Kidney (tissue), 14 donors: ENCODE measurements around the gene PTEN. TPM values are rescaled to one million over a fixed set of nuclear protein-coding genes. Genes with fewer than 3 reads are reported as not detected.
A peak's percentile ranks its signal among the peaks of the same experiment; 100 is the strongest.

Experiments
- DNase-seq, 5 donors: peaks; one replicate each; pipeline ENCODE4 v3.0.0-alpha.2; 2013 to 2020
- FAIRE-seq: peaks from 2 replicates; lab custom pipeline; 2012; peaks lifted over from hg19 to GRCh38; lab: Jason Lieb, UNC
- H3K27ac ChIP-seq, 2 donors: one replicate each; pipeline ENCODE4 v1.7.0; 2013; ENCODE audit warnings: low read depth in 2 of 2, low read length in 2 of 2, inconsistent platforms in 1 of 2
- H3K27me3 ChIP-seq: one replicate; pipeline ENCODE4 v1.7.1; 2013; ENCODE audit warnings: low read length, inconsistent platforms; ENCODE audit not compliant: control insufficient read depth, insufficient read depth
- H3K36me3 ChIP-seq, 3 donors: one replicate each; pipeline versions ENCODE4 v1.7.0 to v1.7.1; 2013; ENCODE audit warnings: low read length in 3 of 3, control low read depth in 1 of 3, inconsistent platforms in 1 of 3; ENCODE audit not compliant: insufficient read depth in 3 of 3, control insufficient read depth in 2 of 3
- H3K4me1 ChIP-seq, 3 donors: one replicate each; pipeline versions ENCODE4 v1.7.0 to v1.7.1; 2013; ENCODE audit warnings: low read length in 3 of 3, inconsistent platforms in 1 of 3, low read depth in 1 of 3; ENCODE audit not compliant: control insufficient read depth in 2 of 3, insufficient read depth in 2 of 3
- H3K4me3 ChIP-seq, 3 donors: one replicate each; pipeline versions ENCODE4 v1.7.0 to v1.8.1; 2013; ENCODE audit warnings: low read length in 3 of 3, control low read depth in 1 of 3, inconsistent platforms in 1 of 3
- H3K9ac ChIP-seq, 3 donors: one replicate each; pipeline versions ENCODE4 v1.7.0 to v1.7.1; 2013; ENCODE audit warnings: low read length in 3 of 3, control low read depth in 1 of 3, inconsistent platforms in 1 of 3
- H3K9me3 ChIP-seq, 3 donors: one replicate each; pipeline versions ENCODE4 v1.7.0 to v1.7.1; 2013; ENCODE audit warnings: low read length in 3 of 3, control low read depth in 1 of 3, inconsistent platforms in 1 of 3; ENCODE audit not compliant: control insufficient read depth in 2 of 3, insufficient read depth in 1 of 3
- intact Hi-C: fragments of 100-400 bp; cut with DNase I; formaldehyde crosslinking; loops from one replicate; pipeline ENCODE4 v1.11.1; 2022
- polyA plus RNA-seq: library from polyadenylated mRNA; stranded (reverse); fragments of 350-450 nt; fragmentation: Illumina TruSeq; extraction: RNeasy Lipid Tissue Mini Kit (QIAGEN cat#74804); gene quantifications from one replicate; pipeline ENCODE4 v1.2.3, GENCODE V29; 2014; ENCODE audit warnings: low read depth, low replicate concordance; ENCODE audit not compliant: insufficient read depth
- total RNA-seq: library from RNA; stranded (reverse); fragmentation: NEBNext Ultra II Directional; extraction: Animal tissue kit (Norgen Biotek cat#: 25700); gene quantifications from one replicate; pipeline ENCODE4 v1.2.1, GENCODE V29; 2021
- TF ChIP-seq, protein P1 (sequence below): IDR thresholded peaks from 3 replicates; pipeline ENCODE4 v1.5.1; 2012; ENCODE audit warnings: mild to moderate bottlenecking, moderate library complexity, borderline replicate concordance; ENCODE audit not compliant: insufficient read depth; ENCODE audit errors: extremely low read depth
- donor health status: control.
- donor health status: control.
- donor health status: control.
- donor health status: control.
- donor health status: control.
- donor health status: DM: yes; HTN: yes; CAD: no.
- donor health status: Normal renal cell carcinoma (clear cell type).

Gene PTEN
- total and polyA plus RNA-seq, 2 donors from 2014 or later = 22.3 to 154 TPM

DNA sequence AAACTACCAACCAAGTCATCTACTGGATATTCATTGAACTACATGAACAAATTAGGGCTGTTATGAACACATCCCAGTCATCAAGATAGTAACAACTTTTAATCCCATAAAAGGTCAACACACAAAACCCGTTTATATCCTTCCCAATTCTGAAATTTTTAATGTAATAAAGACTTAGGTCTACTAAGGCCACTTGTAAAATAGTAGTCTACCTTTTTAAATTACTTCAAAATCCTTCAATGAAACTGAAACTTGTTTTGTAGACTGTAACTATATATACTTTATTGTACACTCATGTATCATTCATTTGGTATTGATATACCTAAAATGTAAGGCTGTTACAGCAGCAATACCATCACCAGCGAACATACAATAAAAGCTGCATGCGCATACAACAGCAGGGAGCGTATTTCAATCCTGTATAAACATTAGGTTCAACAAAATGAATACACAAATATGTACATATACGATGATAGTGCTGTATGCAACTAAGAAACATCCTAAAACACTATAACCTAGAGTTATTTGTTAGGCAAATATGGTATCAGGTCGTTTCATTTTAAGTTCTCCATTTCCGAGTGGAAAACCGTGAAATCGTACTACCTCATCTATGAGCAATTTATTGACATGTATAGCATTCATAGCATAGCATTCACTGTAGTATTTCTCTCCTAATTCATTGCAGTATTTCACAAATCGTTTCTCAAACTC lies 46.4 kb upstream of the PTEN start:
- DNase-seq (no peak), FAIRE-seq (no peak)
- Histone ChIP-seq H3K27me3 (no peaks in the 10 kb centered on the region), H3K4me3 (peak overlapping the region; percentile 70 to 99 (median 96)), H3K9me3 (no peaks in the 10 kb centered on the region), H3K9ac (peak overlapping the region; percentile 89 to 97 (median 94)), H3K4me1 (peaks cover 0 to 5% (median 0%) of the 10 kb centered on the region in 3 donors), H3K27ac (peak overlapping the region; percentile 89 to 93), H3K36me3 (peaks cover 0 to 2% (median 0%) of the 10 kb centered on the region in 3 donors)
- intact Hi-C loops = no loop called here
- TF ChIP-seq, protein P1, sequence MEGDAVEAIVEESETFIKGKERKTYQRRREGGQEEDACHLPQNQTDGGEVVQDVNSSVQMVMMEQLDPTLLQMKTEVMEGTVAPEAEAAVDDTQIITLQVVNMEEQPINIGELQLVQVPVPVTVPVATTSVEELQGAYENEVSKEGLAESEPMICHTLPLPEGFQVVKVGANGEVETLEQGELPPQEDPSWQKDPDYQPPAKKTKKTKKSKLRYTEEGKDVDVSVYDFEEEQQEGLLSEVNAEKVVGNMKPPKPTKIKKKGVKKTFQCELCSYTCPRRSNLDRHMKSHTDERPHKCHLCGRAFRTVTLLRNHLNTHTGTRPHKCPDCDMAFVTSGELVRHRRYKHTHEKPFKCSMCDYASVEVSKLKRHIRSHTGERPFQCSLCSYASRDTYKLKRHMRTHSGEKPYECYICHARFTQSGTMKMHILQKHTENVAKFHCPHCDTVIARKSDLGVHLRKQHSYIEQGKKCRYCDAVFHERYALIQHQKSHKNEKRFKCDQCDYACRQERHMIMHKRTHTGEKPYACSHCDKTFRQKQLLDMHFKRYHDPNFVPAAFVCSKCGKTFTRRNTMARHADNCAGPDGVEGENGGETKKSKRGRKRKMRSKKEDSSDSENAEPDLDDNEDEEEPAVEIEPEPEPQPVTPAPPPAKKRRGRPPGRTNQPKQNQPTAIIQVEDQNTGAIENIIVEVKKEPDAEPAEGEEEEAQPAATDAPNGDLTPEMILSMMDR = no peak

DNA sequence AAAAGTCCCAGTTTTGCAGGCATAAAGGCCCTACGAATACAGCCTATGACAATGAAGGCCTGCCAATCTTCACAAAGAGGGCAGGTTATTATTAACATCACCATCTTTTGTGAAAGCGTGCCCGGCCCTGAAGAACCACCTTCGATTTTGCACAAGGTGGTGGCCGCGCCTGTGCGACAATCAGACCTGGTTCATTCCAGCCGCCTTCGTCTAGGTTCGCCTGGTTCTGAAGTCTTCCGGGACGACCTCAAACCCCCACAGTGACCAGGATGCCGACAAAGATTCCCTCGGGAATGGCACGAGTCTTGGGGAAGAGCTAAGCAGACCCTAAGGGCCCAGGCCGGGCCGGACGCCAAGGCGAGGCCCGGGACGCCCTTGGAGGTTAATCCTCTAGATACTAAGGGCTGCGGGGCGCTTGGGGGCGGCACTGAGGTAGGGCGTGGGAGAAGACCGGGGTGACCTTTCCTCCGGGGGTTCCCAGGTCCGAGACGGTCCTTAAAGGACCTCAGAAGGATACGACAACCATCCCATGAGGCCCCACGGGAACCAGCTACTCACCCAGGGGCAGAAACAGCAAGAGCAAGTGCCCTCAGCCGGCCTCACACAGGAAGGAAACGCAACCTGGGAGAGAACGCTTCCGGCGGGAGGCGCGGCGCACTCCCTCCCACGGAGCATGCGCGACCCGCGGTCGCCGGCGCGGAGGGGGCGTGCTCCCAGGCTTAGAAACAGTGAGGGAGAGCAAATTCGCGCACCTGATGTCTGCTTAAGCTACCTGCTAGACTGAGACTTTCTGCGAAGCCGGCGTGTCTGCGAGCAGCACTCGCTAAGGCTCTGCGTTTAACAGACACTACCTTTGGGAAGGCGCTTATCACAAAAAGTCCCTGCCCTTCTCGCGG lies 45.6 kb upstream of the PTEN start, which contains the start of gene ATAD1:
Gene ATAD1, minus strand, starts transcription at position 618 of the 896 bp plus-strand sequence. CDS start 3,627 bp downstream, outside the sequence.
- H3K4me1 ChIP-seq = peaks cover 0 to 5% (median 0%) of the 10 kb centered on the region in 3 donors
- intact Hi-C loops = no loop called here
- TF ChIP-seq, protein P1 = no peak
- peak; percentile 90 to 96 (median 93) for DNase-seq
- no peaks in the 10 kb centered on the region for H3K36me3 ChIP-seq
- no peaks in the 10 kb centered on the region for H3K27me3 ChIP-seq
- H3K27ac ChIP-seq = peak within 1 kb of the TSS; percentile 89 to 93
- peak within 1 kb of the TSS; percentile 70 to 99 (median 96) for H3K4me3 ChIP-seq
- FAIRE-seq = no peak
- H3K9ac ChIP-seq = peak within 1 kb of the TSS; percentile 89 to 97 (median 94)
- H3K9me3 ChIP-seq = no peaks in the 10 kb centered on the region

DNA sequence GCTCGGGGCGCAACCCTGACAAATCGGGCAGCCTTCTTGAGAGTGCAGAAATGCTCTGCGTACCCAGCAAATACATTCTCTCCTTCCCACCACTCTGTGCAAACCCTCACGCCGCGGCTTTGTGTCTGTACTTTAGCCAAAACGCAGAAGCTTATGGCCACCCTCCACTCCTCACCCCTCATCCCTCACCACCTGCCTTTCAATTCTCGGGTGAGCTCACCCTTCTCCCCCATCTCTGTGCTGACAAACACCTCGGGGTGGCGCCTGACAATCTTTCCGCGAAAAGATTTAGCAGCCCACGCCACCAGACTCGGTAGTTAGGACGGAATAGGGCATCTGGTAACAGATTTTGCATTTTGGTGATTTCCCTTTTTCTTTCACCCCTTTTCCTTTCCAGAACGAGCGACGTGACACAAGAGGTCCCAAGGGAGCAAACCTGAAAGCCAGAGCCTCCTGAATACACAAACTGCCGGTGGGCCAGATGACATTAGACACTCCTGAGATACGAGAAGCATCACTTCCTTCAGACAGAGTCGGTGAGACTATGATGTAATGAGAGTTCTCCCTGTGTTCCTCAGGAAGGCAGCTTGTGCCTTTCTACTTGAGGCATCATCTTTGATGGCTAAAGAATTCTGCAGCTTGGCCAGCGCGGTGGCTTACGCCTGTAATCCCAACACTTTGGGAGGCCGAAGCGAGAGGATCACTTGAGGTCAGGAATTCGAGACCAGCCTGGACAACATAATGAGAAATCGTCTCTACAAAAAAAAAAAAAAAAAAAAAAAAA lies 44.7 kb upstream of the PTEN start:
- Histone ChIP-seq H3K27ac (peak overlapping the region; percentile 89 to 93), H3K9me3 (no peaks in the 10 kb centered on the region), H3K4me1 (peaks cover 0 to 5% (median 0%) of the 10 kb centered on the region in 3 donors), H3K36me3 (no peaks in the 10 kb centered on the region), H3K27me3 (no peaks in the 10 kb centered on the region), H3K9ac (peak overlapping the region; percentile 89 to 97 (median 94)), H3K4me3 (peak overlapping the region; percentile 70 to 99 (median 96))
- FAIRE-seq (no peak), DNase-seq (peak in 4 of 5 donors; percentile 26 to 70 (median 64))
- intact Hi-C loops = no loop called here
- TF ChIP-seq, protein P1 = peak; percentile 7
